GM12873 (cell line): ENCODE data around the gene EBF4.

ENCODE experiments used
- TF ChIP-seq, protein P1 (sequence below): IDR thresholded peaks from 2 replicates; pipeline ENCODE4 v1.5.1; 2012; ENCODE audit warnings: low read depth, mild to moderate bottlenecking, moderate library complexity, low read length, control low read depth; ENCODE audit not compliant: insufficient read depth; ENCODE audit errors: missing control alignments

The EBF4 gene

DNA sequence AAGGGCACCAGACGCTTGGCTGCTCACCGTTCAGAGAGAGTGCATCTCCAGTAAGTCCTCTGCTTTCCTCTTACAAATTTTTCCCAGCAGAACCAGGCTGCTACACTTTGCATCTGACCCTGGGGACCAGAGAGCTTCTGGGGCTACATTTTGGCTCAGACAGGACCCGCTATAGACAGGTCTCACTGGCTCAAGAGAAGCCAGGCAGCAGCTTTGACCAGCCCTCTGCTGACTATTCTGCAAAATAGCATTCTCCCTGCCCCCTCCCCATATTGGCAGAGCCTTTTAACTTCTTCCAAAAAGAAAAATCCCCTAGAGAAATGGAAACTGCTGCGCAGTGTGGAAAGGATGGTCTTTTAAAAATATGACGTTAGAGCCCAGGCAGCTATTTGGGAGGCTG is 70.6 kb downstream of the EBF4 start:
- TF ChIP-seq, protein P1, sequence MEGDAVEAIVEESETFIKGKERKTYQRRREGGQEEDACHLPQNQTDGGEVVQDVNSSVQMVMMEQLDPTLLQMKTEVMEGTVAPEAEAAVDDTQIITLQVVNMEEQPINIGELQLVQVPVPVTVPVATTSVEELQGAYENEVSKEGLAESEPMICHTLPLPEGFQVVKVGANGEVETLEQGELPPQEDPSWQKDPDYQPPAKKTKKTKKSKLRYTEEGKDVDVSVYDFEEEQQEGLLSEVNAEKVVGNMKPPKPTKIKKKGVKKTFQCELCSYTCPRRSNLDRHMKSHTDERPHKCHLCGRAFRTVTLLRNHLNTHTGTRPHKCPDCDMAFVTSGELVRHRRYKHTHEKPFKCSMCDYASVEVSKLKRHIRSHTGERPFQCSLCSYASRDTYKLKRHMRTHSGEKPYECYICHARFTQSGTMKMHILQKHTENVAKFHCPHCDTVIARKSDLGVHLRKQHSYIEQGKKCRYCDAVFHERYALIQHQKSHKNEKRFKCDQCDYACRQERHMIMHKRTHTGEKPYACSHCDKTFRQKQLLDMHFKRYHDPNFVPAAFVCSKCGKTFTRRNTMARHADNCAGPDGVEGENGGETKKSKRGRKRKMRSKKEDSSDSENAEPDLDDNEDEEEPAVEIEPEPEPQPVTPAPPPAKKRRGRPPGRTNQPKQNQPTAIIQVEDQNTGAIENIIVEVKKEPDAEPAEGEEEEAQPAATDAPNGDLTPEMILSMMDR: no peak

DNA sequence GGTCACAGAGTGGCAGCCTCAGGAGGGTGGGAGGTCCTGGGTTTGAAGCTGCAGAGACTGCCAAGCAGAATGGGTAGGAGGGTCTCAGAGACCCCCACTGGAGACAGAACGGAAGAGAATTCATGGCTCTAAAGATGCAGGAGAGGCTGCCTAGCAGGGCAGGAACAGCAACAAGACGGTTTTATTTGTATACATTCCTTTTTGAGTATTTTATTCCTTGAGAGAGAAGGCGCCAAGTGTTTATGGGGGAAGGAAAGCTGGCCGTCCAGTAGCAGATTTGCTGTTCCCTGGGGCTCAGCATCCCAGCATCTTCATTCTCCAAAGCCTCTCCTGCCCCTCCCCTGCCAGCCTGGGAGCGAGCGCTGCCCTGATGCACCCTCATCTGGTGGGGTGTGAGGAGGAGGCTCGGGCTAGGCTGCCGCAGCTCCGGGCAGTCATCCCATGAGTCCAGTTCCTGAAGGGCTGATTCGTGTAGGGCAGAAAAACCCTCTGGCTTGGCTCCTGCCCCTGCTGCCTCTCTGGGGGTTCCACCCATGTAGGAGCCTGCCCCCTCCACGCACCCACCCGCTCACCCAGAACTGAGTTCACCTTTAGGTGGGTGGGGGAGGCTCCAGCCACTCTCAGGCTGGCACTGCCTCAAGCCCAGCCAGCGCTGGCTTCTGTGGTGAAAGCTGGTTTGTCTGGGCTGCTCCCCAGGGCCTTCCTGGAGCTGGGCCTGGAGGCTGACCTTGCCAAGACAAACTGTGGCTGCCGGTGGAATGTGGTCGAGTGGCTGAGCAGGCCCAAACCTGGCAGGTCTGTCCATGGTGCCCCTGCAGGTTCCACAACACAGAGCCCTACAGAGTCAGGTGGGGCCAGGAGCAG is 75.4 kb downstream of the EBF4 start:
- TF ChIP-seq, protein P1: no peak

DNA sequence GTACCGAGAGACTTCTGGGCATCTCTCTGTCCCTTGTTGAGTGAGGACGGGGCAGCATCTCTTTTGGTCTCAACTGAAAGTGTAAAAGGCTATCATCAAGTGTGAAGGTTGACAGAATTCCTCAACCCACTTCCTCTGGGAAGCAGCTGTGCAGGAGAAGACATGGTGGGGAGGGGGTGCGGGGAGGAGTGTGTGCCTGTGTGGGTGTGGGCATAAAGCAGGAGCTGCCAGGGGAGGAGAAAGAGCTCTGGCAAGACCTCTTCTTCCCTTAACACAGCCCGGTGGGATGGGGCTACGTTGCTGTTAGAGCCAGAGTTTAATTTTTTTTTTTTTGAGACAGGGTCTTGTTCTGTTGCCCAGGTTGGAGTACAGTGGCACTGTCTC is 76.0 kb downstream of the EBF4 start:
- TF ChIP-seq, protein P1: no peak

DNA sequence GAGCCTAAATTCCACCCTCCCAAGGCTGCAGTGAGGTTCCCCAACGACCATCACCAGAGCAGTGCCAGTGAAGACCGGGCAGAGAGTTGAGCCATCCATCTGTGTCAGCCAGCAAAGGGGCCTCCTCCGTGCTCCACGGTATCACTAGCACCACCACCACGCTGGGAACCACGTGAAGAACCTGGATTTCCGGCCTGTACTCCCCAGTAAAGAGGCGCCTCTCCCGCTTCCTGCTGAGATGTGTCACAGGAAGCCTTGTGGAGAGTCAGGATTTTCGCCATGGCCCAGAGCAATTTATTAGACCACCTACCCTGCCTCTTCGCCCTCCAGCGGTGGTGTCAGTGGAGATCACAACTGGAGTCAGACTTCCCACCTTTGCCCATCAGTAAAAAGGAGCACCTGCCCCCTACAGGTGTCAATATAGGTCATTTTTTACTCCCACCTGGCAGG is 79.1 kb downstream of the EBF4 start:
- TF ChIP-seq, protein P1: no peak

DNA sequence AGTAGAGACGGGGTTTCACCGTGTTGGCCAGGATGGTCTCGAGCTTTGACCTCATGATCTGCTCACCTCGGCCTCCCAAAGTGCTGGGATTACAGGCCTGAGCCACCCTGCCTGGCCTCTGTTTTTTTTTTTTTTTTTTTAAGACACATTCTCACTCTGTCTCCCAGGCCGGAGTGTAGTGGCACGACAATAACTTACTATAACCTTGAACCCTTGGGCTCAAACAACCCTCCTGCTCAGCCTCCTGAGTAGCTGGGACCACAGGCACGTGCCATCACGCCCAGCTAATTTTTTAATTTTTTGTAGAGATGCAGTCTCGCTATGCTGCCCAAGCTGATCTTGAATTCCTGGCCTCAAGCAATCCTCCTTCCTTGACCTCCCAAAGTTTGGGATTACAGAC is 81.2 kb downstream of the EBF4 start:
- TF ChIP-seq, protein P1: no peak

DNA sequence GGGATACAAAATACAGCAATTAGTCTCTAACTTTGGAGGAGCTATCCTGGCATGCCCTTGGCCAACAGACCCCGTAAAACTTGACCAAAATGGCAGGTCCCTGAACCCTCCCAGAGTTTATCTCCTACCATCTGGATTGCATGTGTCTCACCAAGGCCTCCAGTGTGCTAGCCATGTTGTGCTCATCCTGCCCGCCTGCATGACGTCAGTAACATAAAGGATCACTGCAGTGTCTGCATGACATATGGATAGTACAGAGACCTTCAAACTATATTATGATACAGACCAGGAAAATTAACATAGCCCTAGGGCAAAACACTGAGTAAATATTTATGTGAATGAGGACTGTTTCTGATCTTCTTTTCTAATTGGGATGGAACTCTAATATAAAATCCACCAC is 82.6 kb downstream of the EBF4 start:
- TF ChIP-seq, protein P1: no peak

DNA sequence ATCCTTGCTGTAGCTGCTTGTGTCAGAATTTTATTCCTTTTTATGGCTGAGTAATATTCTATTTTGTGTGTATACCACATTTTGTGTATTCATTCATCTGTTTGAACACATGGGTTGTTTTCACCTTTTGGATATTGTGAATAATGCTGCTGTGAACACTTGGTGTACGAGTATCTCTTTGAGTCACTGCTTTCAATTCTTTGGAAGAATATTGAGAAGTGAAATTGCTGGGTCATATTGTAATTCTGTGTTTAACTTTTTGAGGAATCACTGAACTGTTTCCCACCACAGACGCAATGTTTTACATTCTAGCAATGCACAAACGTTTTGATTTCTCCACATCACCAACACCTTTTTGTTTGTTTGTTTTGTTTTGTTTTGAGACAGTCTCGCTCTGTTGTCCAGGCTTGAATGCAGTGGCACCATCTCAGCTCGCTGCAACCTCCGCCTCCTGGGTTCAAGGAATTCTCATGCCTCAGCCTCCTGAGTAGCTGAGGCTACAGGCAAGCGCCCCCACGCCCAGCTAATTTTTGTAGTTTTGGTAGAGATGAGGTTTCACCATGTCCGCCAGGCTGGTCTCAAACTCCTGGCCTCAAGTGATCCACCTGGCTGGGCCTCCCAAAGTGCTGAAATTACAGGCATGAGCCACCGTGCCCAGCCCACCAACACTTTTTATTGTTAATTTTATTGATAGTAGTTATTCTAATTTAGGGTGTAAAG is 86.2 kb downstream of the EBF4 start:
- TF ChIP-seq, protein P1: no peak
